ENCODE results near the gene QRICH2.
"Not testable (repeated sequence)": the region's sequence is repeated elsewhere in the genome, so short reads cannot be mapped to it uniquely, and the experiment has no call there.

DNA sequence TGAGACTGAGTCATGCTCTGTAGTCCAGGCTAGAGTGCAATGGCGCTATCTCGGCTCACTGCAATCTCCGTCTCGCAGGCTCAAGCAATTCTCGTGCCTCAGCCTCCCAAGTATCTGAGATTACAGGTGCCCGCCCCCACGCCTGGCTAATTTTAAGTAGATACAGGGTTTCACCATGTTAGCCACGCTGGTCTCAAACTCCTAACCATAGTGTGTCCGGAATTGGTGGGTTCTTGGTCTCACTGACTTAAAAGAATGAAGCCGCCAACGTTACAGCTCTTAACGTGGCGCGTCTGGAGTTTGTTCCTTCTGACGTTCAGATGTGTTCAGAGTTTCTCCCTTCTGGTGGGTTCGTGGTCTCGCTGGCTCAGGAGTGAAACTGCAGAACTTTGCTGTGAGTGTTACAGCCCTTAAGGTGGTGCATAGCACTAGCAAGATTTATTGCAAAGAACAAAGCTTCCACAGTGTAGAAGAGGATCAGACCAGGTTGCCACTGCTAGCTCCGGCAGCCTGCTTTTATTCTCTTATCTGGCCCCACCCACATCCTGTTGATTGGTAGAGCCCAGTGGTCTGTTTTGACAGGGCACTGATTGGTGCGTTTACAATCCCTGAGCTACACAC lies 51.5 kb downstream of the QRICH2 start:
- TF ChIP-seq, protein P1, sequence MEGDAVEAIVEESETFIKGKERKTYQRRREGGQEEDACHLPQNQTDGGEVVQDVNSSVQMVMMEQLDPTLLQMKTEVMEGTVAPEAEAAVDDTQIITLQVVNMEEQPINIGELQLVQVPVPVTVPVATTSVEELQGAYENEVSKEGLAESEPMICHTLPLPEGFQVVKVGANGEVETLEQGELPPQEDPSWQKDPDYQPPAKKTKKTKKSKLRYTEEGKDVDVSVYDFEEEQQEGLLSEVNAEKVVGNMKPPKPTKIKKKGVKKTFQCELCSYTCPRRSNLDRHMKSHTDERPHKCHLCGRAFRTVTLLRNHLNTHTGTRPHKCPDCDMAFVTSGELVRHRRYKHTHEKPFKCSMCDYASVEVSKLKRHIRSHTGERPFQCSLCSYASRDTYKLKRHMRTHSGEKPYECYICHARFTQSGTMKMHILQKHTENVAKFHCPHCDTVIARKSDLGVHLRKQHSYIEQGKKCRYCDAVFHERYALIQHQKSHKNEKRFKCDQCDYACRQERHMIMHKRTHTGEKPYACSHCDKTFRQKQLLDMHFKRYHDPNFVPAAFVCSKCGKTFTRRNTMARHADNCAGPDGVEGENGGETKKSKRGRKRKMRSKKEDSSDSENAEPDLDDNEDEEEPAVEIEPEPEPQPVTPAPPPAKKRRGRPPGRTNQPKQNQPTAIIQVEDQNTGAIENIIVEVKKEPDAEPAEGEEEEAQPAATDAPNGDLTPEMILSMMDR (IDR thresholded peaks at IDR 0.05): not testable (repeated sequence)
- not testable (repeated sequence) for TF ChIP-seq POLR2A (IDR thresholded peaks at IDR 0.05)
